ENCODE measurements around the gene PDE6G.
"Not testable (repeated sequence)": the region's sequence is repeated elsewhere in the genome, so short reads cannot be mapped to it uniquely, and the experiment has no call there.

PDE6G gene

DNA sequence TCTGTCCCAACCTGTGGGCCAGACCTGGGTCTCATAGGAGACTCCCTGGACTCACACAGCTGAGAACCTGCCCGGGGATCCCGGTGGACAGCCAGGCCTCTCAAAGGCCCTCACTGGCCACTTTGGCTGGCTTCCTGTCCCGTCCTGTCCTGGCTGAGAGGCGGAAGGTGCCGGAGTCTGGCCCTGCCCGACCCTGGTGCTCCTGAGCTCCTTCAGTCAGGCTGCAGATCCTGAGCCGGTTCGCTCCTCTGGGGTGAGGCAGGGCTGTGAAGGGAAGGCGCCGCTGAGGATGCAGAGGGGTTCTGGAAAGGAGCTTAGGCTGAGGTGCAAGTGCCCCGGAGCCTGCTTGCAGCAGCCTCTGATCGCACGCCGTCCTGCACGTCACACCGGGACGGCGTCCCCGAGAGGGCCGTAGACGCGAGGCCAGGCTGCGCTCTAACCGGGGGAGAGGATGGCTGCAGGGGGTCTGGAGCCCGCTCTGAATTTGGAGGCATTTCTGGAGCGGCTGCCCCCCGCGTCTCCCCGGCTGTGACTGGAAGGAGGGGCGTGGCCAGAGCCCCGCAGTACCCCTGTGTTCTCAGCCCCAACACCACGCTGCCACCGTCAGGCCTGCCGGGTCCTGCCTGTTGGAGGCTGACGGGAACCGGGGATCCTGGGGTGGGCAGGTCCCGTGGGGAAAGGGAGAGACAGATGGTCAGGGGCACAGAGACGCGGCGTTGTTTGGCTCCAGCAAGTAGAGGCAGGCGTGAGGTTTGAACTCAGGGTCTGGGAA, 31.6 kb upstream of the PDE6G start:
- DNase-seq (ENCODE audit: low read depth in 3 of 3) = no peak

DNA sequence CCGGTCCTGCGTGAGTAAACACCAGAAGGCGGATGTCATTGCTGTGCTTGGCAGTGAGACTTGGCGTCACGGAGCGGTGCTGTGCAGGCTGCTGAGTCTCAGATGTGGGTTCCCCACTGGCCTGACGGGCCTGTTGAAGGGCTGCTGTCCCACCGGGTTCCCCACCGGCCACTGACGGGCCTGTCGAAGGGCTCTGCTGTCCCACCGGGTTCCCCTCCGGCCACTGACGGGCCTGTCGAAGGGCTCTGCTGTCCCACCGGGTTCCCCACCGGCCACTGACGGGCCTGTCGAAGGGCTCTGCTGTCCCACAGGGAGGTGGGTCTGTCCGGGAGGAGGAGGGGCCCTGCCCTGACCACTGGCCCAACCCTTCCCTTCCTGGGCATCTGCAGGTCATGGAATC, 30.3 kb upstream of the PDE6G start:
- no peak for DNase-seq (ENCODE audit: low read depth in 3 of 3)

DNA sequence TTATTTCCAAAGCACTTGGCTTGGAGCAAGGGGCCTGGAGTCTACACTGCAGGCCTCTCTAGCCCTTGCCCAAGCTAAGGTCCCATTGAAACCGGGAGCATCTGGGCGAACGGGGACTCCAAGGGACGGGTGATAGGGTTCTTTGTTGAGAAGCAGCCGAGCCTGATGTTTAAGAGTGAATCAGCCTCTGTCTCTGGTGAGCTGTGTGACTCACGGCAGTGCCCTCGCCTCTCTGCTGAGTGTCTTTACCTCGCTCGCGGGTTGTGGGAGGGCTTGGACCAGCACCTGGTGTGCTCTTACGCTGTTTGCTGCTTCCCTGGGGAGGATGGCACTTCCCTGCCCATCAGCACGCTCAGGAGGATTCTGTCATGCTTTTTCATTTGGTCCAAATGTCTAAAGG, 28.8 kb upstream of the PDE6G start:
- DNase-seq (ENCODE audit: low read depth in 3 of 3) = no peak

DNA sequence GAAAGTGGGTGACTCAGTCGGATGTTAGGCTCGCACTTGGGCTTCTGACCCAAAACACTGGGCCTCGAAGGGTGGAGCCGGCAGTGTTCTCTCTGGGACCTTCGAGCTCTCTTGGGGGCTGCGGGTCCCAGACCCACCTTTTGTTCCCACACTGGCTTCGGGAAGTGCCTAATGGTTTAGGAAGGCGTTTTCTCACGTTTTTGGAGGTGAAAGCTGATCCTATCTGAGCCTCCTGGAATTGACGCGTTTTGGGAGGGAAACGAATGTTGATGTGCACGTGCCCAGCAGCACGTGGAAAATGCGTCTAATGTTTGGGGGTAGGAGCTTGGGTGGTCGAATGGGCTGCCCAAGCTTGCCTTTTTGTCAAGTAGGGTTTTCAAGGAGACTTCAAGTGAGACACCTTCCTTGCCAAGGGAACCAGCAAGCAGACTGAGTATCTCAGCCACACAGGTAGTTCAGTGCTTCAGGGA, 28.1 kb upstream of the PDE6G start:
- no peak for DNase-seq (ENCODE audit: low read depth in 3 of 3)

DNA sequence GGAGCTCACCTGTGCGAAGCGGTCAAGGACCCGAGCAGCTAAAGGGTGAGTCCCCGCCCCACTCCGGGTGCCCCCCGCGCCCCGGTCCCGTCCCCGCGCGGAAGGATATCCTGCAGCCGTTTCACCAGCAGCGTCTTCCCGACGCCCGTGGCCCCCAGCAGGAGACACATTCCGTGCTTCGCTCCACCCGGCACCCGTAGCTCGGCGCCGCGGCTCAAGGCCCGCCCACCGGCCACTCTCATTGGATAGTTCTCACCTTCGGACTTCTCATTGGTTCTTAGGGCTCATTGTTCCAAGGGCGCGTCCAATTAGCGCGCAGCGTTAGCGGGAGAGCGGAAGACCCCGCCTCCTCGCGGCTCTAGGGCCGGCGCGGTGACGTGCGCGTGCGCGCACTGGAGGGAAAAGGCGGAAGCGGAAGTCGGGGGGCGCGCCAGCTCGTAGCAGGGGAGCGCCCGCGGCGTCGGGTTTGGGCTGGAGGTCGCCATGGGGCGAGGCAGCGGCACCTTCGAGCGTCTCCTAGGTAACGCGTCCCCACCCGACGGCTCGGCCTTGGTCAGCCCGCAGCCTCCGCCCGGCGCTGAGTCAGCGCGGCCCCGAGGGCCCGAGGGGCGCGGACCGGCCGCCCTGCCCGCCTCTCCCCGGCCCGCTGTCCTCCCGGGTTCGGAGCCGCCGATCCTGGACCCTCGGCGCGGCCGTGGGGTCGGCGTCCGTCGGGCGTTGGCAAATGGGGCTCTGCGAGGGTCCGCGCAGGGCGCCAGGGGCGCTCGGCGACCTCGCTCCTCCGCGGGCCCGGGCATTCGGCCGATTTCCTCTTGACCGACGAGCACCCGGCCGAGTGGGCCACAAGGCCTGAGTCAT, 27.5 kb upstream of the PDE6G start, which contains the start of the genes ARL16 and HGS:
Gene ARL16, minus strand, starts transcription at position 214 of the 858 bp plus-strand sequence. Its CDS starts 44 bp downstream, at position 170.
Gene HGS, plus strand, starts transcription at position 428 of the 858 bp plus-strand sequence. Its CDS starts 56 bp downstream, at position 484.
- DNase-seq (ENCODE audit: low read depth in 3 of 3) = peak; percentile 92 to 96 (median 95)

DNA sequence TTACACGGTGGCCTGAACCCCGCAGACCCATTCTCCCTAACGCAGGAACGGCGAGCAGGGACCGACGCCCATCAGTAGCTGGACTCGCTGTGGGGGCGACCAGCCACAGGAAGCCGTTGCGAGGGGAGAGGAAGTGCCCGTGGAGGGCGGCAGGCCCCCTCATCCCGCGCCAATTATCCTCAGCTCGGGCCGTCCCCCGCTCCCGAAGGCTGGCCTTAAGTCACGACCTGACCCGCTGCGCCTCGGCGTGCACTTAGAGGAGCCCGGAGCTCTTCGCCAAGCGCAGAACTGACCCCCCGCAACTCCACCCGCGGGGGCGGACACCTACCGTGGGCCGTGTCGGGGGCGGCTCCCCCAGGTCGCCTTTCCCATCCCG, 26.9 kb upstream of the PDE6G start:
- DNase-seq (ENCODE audit: low read depth in 3 of 3) = no peak

DNA sequence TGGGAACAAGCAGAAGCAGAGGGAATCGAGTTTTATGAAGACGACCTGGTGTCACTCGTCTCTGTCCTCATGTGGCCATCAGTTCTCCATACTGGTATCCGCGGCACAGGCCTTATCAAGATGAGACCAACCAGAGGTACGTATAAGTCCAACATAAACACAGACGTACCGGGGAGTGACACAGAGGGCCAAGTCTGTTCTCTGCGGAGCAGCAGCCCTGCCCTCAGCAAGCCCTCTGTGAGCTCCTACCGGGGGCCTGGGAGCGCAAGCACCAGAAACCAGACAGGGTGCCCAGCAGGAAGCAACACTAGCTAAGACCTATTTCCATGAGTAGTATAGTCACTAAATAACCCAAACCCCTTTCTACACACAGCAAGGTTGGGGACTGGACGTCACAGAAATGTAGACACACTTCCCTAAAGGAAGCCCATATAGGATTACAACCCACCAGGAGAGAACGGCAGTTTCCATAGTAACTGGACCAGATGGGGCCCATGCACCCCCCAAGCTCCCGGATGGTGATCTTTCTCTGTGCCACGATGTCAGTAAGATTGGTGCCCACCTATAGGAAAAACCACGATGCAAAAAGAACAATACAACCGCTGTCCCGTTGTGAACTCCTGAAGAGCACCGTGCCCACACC, 26.3 kb upstream of the PDE6G start:
- DNase-seq (ENCODE audit: low read depth in 3 of 3) = no peak

DNA sequence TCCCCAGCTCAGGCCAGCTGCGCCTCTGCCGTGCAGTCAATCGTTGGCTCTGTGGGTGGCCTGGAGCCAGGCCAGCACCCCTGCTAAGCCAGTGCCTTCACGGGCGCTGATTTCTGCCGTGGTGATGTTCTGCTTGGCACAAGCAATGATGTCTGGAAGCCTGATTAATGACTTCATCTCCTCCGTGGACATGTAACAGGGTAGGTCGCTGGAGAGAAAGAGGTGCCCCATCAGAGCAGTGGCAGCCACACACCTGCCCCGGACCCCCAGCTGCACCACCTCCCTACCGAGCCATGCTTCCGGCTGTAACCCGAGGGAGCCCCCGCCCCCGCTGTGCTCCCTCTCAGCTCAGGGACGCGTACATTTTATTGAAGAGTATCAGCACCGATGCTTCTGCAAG, 25.3 kb upstream of the PDE6G start:
- DNase-seq (ENCODE audit: low read depth in 3 of 3) = no peak

DNA sequence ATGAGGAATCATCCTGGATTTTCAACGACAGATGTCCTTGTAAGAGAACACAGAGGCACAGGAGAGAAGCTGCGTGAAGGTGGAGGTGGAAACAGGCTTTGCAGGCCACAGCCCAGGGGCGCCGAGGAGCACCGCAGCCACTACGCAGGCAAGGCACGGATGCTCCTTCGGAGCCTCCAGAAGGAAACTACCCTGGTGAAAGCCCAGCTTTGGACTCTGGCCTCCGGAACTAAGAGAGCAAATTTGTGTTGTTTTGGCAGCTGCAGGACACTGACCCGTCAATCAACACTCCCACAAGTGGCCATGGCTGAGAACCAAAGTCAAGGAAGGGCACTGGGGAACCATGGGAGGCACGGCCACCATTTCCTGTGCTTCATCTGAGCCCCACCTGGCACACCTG, 23.8 kb upstream of the PDE6G start:
- DNase-seq (ENCODE audit: low read depth in 3 of 3) = no peak

DNA sequence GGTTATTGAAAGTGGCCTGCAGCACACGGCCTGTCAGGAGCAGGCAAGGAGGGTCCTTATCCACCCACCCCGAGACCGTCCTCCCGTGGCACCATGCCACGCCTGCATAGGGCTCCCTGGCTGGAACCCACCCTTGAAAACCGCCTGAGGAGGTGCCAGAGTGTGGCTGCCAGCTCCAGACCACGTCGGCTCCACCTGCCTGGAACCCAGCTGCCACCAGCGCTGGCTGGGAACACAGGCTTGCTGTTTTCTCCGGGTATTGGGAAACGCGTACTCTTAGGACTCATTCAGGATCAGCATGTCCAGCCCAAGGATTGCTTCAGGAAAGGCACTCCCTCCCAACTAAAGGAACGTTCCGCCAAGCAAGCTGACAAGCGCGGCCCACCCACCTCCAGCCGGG, 20.6 kb upstream of the PDE6G start:
- no peak for DNase-seq (ENCODE audit: low read depth in 3 of 3)

DNA sequence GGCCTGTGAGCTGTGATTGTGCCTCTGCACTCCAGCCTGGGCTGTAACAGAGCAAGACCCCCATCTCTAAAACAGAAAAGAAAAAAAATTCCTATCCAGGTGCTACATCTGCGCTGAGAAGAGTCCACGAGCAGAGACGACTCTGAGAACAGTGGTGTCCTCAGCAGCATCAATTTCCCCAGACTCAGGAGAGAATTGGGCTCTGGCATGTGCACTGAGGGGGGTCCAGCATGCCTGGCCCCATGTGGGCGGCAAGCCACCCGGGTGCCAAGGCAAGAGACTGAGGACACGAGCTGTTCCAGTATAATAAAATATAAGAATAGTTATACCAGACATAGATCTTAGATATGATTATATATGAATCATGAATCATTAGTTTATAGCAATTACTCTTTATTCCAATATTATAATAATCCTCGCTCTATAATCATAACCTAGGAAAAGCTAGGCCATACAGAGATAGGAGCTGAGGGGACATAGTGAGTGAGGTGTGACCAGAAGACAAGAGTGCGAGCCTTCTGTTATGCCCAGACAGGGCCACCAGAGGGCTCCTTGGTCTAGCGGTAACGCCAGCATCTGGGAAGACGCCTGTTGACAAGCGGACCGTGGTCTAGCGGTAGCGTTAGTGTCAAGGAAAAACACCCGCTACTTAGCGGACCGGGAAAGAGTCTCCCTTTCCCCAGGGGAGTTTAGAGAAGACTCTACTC, 19.3 kb upstream of the PDE6G start:
- DNase-seq (ENCODE audit: low read depth in 3 of 3) = not testable (repeated sequence)

DNA sequence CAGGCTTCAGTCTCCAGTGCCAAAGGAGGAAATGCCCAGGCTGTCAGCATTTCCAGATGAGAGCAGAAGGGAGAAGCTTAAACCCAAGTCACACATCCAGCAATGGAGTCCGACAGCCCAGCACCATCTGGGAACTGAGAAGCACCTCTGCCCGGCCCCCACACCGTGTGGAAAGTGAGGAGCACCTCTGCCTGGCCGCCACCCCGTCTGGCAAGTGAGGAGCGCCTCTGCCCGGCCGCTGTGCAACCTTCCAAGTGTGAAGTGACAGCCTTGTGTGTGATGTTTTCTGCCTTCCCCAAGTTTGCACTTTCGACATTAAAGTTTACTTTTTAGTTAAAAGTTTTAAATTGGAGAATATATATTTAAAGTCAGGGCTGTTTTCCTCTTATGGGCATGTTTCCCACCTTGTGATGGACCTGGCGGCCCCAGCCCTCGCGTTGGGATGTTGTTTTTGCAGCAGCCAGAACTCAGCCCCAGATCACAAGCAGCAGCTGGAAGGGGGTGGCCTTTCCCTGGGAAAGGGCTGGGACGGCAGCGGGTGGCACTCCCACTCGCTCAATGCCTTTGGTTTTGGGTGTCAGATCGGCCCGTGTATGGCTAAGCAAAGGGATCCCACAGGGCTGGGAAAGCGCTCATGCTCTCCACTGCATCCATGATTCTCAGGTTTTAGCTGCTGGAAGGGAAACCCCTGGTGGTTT, 17.4 kb upstream of the PDE6G start:
- no peak for DNase-seq (ENCODE audit: low read depth in 3 of 3)

DNA sequence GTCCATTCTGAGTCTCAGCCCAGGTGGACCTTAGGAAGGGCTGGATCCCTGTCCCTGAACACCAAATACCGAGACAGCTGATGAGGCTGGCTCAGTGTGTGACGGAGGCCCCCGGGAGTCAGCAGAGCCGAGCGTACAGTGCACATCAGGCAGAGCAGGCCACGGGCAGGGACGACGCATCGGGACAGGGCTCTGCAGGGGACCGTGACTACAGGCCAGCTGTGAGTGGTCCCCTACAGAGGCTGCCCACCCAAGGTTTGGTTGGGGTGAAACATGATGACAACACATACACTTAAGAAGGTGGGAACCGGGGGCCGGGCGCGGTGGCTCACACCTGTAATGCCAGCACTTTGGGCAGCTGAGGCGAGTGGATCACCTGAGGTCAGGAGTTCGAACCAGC, 16.6 kb upstream of the PDE6G start:
- no peak for DNase-seq (ENCODE audit: low read depth in 3 of 3)

DNA sequence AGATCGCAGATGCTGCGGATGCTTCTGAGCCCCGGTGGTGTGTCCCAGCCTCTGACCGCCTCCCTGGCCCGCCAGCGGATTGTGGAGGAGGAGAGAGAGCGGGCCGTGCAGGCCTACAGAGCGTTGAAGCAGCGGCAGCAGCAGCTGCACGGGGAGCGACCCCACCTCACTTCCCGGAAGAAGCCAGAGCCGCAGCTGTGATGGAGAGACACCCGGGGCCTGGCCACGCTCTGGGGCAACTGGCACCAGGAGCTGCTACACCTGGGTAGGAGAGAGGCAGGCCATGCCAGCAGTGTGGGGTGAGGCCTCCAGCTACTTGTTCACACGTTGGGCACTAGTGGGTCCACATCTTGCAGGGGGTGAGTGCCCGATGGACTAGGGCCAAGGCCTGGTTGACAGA, 16.2 kb upstream of the PDE6G start:
- DNase-seq (ENCODE audit: low read depth in 3 of 3) = no peak

DNA sequence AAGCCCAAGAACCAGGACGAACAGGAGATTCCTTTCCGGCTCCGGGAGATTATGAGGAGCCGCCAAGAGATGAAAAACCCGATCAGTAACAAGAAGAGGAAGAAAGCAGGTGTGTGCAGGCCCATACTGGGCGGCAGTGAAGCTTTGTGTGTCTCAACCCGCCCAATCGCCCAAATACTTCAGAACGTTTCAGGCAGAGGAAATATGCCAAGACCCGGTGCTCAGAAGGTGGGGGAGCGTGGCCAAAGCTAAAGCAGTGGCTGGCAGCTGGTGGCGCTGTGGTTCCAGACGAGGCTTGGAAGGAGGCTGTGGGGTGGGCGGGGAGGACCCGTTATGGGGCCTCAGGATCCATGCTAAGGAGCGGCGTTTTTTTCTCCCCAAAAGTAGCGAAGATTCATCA, 11.4 kb upstream of the PDE6G start:
- no peak for DNase-seq (ENCODE audit: low read depth in 3 of 3)

DNA sequence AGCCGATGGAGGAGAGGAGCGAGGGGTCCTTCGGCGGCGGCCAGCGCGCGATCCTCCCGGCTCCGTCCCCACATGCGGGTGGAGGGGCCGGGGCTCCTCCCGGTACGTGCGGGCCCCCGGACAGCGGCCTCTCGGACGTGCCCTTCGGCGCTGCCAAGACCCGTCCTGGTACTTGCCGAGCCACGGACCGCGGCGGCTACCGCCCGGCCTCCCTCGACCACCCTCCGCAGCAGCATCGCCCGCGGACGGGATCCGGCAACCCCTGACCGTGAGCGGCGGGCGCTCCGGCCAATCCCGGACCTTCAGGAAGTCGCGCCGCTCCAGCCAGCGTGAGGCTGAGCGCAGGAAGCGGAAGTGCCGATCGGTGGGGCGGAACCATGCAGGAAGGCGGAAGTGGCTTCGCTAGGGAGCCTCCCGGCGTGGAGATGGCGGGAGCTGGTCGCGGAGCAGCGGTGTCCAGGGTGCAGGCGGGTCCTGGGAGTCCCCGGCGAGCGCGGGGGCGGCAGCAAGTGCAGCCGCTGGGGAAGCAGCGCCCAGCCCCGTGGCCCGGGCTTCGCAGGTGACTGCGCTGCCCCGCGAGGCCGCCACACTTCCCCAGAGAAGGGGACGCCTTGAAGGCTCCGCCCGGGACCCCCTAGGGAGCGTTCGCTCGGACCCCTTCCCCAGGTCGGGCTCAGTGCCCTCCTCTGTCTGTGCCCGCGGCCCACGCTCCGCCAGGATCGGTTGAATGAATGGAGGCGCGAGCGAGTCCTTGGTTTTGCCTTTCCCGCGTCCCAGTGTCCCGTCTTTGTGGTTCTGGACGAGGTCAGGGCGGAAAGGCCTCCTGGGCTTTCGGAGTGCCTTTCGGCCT, 10.2 kb upstream of the PDE6G start, which contains the start of the genes CCDC137 and OXLD1:
Gene CCDC137, plus strand, starts transcription at position 396 of the 850 bp plus-strand sequence. Its CDS starts 30 bp downstream, at position 426.
Gene OXLD1, minus strand, starts transcription at position 264 of the 850 bp plus-strand sequence. Its CDS starts 28 bp downstream, at position 236.
- peak; percentile 81 to 82 (median 82) for DNase-seq (ENCODE audit: low read depth in 3 of 3)

DNA sequence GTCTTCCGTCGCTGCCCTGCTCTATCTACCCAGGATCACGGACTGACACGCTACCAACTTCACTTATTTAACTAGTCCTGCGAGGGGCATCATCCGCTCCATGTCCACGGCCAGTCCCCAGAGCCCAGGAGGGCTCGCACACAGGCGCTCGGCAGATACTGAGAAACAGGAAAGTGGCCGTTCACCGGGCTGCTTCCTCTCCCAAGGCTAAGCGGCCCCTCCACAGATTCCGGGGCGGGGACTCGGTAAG, 9.7 kb upstream of the PDE6G start:
- peak in 1 of 3 experiments; percentile 22 for DNase-seq (ENCODE audit: low read depth in 3 of 3)

DNA sequence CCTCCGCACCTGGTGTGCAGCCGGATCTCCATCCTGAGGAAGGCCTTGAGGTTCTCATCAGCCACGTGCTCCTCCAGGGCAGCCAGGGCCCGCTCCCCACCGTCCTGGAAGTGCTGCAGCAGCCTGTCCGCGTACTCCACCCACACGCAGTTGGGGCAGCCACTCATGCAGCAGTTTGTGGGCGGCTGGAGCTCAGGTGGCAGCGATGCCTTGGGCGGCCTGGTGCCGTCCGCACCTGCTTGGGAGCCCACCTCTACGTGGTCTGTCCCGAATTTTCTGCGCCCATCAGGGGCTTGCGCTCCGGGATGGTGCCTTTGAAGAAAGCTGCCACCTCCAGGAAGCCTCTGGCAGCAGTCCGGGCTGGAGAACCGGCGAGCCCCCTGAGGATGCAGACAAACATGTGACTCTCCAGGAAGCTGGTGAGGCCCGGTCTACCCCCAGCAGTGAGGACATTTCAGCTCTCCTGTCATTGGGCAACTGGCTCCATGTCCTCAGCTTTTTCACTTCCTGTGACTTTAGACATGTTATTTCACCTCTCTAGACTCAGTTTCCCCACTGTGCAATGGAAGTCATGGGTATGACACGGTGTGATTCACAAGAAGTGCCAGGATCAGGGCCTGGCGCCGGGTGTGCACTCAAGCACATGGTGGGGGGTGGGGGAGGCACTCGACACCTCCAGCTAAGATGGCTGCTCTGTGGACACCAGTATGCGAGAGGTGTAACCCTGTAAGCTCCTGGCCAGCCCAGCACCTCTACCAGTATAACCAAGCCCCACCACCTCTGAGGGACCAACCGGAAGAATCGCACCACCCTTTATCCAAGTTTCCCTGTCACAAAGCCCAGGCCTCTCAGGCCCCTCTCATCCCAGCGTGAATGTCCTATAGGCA, 9.1 kb upstream of the PDE6G start:
- DNase-seq (ENCODE audit: low read depth in 3 of 3) = peak; percentile 48 to 54 (median 53)

DNA sequence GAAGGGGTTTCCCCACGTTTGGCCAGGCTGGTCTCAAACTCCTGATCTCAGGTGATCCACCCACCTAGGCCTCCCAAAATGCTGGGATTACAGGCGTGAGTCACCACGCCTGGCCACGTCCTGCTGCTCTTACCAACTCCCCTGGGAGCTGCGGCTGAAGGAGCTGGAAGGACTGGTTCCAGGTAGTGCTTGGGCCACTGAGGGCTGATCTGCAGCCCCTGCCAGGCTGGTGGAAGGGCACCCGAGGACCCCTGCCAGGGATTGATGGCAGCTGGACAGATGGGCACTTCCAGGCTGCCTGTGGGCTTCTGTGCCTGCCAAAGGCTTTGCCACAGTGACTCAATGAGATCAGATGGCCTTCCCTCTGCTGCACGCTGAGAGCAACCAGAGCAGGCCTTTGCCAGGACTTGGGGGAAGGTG, 7.7 kb upstream of the PDE6G start:
- no peak for DNase-seq (ENCODE audit: low read depth in 3 of 3)

Measured in stimulated activated CD4-positive, alpha-beta T cell treated with anti-CD3 and anti-CD28 coated beads, TNF-alpha, amount 100 ng/mL, for 4 hours (primary cell).